GM23338 (cell line): Measurements from ENCODE around the gene OXNAD1.

Experiments used
- CREB1 ChIP-seq: fragments of 250-450 bp; sonication (Bioruptor Pico); IDR thresholded peaks from 2 replicates; pipeline ENCODE4 v1.5.0; 2020; ENCODE audit warnings: low read depth, mild to moderate bottlenecking, moderate library complexity
- EZH2 ChIP-seq: fragments of 200-600 bp; sonication (generic); IDR thresholded peaks from one replicate; pipeline ENCODE4 v1.8.0; 2017; ENCODE audit warnings: antibody characterized with exemption, mild to moderate bottlenecking, low read depth; ENCODE audit not compliant: unreplicated experiment
- EZH2phosphoT487 ChIP-seq: fragments of 200-600 bp; sonication (generic); IDR thresholded peaks from one replicate; pipeline ENCODE4 v1.8.1; 2018; ENCODE audit warnings: antibody characterized with exemption; ENCODE audit not compliant: unreplicated experiment
- JUNB ChIP-seq: IDR thresholded peaks from one replicate; pipeline ENCODE4 v1.6.1; 2016; ENCODE audit warnings: antibody characterized with exemption; ENCODE audit not compliant: unreplicated experiment
- POLR2AphosphoS5 ChIP-seq: IDR thresholded peaks from 2 replicates; pipeline ENCODE4 v1.6.1; 2016; ENCODE audit warnings: antibody characterized with exemption, low read depth
- ZNF114 ChIP-seq: fragments of 250-450 bp; sonication (Bioruptor Pico); IDR thresholded peaks from 2 replicates; pipeline ENCODE4 v1.5.0; 2020; ENCODE audit warnings: mild to moderate bottlenecking, moderate library complexity
- TF ChIP-seq, protein P1 (sequence below), 2 experiments: fragments of 200-600 bp in 1 of 2; sonication (generic) in 1 of 2; conservative IDR thresholded peaks; 2 replicates each; pipeline versions ENCODE4 v1.5.1 to v1.6.1; 2016 to 2017; ENCODE audit warnings: antibody characterized with exemption in 2 of 2, low read depth in 2 of 2, mild to moderate bottlenecking in 2 of 2, moderate library complexity in 1 of 2
- TF ChIP-seq, protein P2 (sequence below): IDR thresholded peaks from 2 replicates; pipeline ENCODE4 v1.6.1; 2016; ENCODE audit warnings: antibody characterized with exemption
- TF ChIP-seq, protein P3 (sequence below): IDR thresholded peaks from one replicate; pipeline ENCODE4 v1.6.1; 2018; ENCODE audit warnings: antibody characterized with exemption; ENCODE audit not compliant: unreplicated experiment

DNA sequence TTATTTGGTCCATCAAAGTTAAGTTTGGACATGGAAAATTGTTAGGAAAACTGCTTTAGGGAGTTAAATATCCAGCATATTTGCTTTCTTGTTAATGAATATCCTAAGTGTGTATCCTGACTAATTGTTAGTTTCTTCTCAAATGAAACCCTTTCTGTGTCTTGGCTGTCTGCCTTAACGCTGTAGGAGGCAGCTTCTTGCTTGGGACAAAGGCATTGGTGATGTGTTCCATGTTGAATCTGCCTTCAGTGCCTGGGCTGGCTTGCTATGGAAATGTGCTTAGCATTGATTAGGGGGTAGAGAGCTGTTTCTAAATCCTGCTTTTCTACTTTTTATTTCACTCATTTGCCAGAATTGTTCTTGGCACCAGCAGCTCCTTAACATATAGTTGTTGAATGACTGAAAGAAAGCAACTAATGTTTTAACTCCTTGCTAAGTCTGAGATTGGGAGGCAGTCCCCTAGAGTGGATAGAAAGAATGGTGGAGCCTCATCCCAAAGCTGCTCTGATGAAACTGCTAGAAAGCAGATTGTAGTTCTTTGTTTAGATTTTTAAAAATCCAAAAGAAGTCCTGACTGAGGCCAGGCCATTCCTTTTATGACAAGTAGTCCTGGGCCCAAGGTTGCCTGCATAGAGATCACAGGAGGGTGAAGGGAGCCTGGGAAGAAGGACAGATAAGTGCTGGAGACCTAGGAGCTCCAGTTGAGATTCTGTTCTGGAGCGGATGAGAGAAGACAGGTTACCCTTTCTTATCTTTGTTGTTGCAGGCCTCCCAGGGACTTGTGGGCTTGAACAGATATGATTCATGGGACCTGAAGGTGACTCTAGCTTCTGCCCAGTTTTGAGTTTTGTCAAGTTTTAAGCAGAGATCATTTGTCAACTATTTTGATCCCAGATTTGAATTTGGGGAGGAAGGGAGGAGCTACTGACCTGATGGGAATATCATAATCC, 39.3 kb downstream of the OXNAD1 start:
- TF ChIP-seq, protein P1, sequence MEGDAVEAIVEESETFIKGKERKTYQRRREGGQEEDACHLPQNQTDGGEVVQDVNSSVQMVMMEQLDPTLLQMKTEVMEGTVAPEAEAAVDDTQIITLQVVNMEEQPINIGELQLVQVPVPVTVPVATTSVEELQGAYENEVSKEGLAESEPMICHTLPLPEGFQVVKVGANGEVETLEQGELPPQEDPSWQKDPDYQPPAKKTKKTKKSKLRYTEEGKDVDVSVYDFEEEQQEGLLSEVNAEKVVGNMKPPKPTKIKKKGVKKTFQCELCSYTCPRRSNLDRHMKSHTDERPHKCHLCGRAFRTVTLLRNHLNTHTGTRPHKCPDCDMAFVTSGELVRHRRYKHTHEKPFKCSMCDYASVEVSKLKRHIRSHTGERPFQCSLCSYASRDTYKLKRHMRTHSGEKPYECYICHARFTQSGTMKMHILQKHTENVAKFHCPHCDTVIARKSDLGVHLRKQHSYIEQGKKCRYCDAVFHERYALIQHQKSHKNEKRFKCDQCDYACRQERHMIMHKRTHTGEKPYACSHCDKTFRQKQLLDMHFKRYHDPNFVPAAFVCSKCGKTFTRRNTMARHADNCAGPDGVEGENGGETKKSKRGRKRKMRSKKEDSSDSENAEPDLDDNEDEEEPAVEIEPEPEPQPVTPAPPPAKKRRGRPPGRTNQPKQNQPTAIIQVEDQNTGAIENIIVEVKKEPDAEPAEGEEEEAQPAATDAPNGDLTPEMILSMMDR (conservative IDR thresholded peaks at IDR 0.05; ENCODE audit: low read depth in 2 of 2) = no peak
- TF ChIP-seq POLR2AphosphoS5 (no peak), CREB1 (CRISPR knock-in tag) (no peak), EZH2 (no peak), EZH2phosphoT487 (no peak), JUNB (no peak), ZNF114 (CRISPR knock-in tag) (no peak)
- TF ChIP-seq, protein P2, sequence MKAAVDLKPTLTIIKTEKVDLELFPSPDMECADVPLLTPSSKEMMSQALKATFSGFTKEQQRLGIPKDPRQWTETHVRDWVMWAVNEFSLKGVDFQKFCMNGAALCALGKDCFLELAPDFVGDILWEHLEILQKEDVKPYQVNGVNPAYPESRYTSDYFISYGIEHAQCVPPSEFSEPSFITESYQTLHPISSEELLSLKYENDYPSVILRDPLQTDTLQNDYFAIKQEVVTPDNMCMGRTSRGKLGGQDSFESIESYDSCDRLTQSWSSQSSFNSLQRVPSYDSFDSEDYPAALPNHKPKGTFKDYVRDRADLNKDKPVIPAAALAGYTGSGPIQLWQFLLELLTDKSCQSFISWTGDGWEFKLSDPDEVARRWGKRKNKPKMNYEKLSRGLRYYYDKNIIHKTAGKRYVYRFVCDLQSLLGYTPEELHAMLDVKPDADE = no peak
- TF ChIP-seq, protein P3, sequence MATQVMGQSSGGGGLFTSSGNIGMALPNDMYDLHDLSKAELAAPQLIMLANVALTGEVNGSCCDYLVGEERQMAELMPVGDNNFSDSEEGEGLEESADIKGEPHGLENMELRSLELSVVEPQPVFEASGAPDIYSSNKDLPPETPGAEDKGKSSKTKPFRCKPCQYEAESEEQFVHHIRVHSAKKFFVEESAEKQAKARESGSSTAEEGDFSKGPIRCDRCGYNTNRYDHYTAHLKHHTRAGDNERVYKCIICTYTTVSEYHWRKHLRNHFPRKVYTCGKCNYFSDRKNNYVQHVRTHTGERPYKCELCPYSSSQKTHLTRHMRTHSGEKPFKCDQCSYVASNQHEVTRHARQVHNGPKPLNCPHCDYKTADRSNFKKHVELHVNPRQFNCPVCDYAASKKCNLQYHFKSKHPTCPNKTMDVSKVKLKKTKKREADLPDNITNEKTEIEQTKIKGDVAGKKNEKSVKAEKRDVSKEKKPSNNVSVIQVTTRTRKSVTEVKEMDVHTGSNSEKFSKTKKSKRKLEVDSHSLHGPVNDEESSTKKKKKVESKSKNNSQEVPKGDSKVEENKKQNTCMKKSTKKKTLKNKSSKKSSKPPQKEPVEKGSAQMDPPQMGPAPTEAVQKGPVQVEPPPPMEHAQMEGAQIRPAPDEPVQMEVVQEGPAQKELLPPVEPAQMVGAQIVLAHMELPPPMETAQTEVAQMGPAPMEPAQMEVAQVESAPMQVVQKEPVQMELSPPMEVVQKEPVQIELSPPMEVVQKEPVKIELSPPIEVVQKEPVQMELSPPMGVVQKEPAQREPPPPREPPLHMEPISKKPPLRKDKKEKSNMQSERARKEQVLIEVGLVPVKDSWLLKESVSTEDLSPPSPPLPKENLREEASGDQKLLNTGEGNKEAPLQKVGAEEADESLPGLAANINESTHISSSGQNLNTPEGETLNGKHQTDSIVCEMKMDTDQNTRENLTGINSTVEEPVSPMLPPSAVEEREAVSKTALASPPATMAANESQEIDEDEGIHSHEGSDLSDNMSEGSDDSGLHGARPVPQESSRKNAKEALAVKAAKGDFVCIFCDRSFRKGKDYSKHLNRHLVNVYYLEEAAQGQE = no peak
